NCI-H2081 (cell line): ENCODE data around the gene DDX10.
"Not testable (repeated sequence)": the region's sequence is repeated elsewhere in the genome, so short reads cannot be mapped to it uniquely, and the experiment has no call there.

Source experiments
- DNase-seq, 2 experiments: peaks; one replicate each; lab custom pipeline; 2025; lab: John Stamatoyannopoulos, UW

Gene DDX10

DNA sequence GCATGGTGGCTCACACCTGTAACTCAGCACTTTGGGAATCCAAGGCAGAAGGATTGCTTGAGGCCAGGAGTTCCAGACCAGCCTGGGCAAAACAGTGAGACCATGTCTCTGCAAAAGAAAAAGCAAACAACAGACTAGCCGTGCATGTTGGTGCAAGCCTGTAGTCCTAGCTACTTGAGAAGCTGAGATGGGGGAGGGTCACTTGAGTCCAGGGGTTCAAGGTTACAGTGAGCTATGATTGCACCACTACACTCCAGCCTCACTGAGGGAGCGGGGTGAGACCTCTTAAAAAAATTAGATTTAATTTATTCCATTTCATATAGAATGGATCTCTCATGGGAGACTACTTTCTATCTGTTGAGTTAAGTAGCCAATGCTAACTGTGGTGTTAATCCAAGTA lies 50.4 kb downstream of the DDX10 start:
- no peak for DNase-seq

- DNase-seq, result peak in 1 of 2 experiments; percentile 21
These were observed 53.6 kb downstream of the DDX10 start for GRCh38 chr11:108718466-108718865.

GRCh38 chr11:108724974-108725689 lies 60.3 kb downstream of the DDX10 start:
- no peak for DNase-seq

DNA sequence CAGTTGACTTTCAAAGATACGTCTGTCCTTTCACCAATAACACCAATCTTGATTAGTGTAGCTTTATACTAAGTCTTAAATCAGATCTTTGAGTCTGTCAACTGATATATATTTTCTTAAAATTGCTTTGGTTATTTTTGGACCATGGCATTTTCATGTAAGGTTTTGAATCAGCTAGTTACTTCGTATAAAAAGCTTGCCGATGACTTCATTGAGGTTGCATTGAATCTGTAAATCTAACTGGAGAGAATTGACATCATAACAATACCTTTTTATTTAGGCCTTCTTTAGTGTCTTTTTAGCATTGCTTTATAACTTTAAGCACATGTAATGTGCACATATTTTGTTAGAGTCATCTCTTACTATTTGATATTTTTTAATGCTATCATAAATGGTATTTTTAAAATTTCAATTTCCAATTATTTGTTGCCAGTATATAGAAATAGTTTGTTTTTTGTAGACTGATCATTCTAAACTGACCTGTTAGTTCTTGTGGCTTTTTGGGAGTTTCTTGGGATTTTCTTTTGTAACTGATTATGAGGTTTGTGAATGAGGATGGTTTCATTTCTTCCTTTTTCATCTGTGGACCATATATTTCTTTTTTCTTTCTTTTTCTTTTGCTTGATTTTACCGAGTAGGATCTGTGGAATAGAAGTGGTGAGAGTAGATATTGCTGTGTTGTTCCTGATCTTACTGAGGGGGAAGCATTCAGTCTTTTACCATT lies 61.4 kb downstream of the DDX10 start:
- no peak for DNase-seq

DNA sequence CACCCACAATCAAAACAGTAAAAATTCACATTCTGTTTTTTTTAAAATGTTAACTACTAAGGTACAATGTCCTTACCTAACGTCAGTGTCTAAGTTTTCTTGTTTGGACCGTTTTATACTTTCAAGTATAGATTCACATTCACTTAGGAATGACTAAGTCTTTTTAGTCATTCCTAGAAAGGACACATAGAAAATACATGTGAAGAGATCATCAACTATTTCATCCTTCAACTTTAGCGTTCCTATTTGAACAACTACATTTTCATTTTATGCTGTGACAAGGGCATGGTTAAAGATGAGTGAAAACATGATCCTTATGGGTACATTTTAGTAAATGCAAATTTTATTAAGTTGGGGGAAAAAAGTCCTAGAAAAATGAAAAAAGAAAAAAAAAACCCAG lies 62.8 kb downstream of the DDX10 start:
- DNase-seq, result no peak

- no peak for DNase-seq
These were observed 64.5 kb downstream of the DDX10 start for GRCh38 chr11:108729227-108729871.

- peak; percentile 61 to 91 for DNase-seq
These were observed 67.5 kb downstream of the DDX10 start for GRCh38 chr11:108732395-108732794.

GRCh38 chr11:108733479-108734116 lies 68.7 kb downstream of the DDX10 start:
- no peak for DNase-seq

DNA sequence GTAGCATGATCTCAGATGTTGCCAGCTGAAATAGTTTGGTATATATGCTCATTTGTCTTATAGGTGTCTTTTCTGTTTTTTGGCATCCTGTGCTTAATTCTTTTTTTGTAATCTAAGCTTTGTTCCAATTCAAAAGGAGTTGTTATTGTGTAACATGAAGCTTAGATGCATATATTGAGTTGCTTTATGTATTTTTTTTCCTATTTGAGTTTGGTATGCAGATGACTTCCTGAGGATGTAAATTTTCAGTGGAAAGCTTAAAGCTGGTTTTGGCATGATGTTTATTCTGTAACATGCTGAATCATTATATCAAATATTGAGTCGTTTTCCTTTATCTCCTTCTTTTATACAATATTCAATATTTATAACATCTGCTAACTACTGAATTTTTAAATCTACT lies 69.4 kb downstream of the DDX10 start:
- no peak for DNase-seq

DNA sequence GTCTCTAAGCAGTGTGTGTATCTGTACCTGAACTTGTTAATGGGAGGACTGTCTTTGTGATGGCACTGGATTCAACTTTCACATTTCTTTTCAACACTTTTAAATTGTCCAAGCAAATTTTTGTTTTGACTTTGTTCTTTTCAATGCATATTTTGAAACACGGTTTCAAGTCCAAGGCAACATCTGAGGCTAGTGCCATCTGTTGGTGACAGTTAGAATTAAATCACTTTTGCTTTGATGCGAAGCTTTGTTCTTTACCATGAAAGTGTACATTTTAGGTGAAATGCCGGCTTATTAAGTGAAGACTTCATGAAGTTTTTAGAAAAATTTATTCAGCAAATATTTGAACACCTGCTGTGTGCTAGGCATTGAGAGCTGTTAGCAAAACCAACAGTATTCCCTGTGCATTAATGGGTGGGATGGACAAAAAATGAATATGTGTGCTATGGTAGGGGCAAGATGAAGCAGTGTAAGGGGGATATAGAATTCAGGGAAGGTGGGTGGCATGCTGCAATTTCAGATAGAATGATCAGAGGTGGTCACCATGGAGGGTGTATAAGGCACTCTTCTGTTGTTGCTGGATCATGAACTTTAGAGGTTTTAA lies 70.2 kb downstream of the DDX10 start:
- DNase-seq, result peak in 1 of 2 experiments; percentile 33

- not testable (repeated sequence) for DNase-seq
These were observed 75.3 kb downstream of the DDX10 start for GRCh38 chr11:108740132-108740531.

DNA sequence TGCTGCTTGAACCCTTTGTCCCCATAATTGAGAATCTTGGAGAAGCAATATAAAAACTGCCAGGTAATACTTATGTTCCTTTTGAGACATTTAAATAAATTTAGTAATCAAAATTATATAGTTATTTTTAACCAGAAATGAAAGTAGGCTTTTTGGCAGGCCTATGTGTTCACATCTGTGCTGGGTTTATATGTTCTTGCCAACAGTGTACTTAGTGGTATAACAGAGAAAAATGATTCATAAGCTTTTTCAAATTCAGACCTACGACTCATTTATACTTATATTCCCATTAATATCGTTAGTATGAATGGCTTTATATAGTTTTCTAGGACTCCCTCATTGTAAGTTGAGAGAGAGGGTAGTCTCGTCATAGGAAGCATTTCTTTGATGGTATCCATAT lies 79.0 kb downstream of the DDX10 start:
- DNase-seq, result no peak

GRCh38 chr11:108748968-108749367 lies 84.1 kb downstream of the DDX10 start:
- DNase-seq, result no peak

DNA sequence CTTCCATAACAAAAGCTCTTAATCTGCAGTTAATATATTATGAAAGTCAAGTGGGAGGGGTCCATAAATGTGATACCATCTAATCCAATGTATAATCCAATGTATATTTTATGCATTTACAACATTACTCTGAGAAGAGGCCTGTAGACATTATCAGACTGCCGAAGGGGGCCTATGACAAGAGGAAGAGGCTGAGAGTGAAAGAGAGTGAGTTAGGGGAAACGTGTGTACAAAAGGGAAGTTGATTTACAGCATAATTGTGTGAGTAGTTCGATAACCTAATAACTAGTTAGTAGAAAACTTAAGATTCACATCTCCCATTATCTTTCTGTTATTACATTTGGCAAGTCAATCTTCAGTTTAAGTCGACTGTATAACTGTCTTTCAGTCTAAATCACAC lies 86.6 kb downstream of the DDX10 start:
- DNase-seq, result no peak

GRCh38 chr11:108752297-108752751 lies 87.5 kb downstream of the DDX10 start:
- DNase-seq, result no peak

GRCh38 chr11:108754901-108755625 lies 90.2 kb downstream of the DDX10 start:
- DNase-seq, result peak in 1 of 2 experiments; percentile 29

DNA sequence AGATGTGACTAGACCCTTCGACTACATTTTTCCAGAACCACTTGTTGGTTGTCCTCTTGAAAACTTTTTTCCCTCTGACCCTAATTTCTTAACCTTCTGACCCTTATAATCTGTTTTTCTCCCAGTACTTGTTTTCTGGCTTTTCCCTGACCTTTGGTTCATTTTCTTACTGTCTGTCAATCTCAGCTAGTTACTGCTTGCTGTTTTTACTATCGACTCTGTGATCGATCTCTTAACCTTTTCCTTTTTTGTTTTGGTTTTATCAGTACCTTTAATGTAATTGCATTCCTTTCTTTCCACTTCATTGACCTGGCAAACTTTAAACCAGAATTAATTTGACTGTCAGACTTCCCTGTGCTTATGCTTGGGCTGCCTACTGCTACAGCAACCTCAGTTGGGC lies 92.8 kb downstream of the DDX10 start:
- no peak for DNase-seq

GRCh38 chr11:108758458-108758857 lies 93.6 kb downstream of the DDX10 start:
- no peak for DNase-seq

DNA sequence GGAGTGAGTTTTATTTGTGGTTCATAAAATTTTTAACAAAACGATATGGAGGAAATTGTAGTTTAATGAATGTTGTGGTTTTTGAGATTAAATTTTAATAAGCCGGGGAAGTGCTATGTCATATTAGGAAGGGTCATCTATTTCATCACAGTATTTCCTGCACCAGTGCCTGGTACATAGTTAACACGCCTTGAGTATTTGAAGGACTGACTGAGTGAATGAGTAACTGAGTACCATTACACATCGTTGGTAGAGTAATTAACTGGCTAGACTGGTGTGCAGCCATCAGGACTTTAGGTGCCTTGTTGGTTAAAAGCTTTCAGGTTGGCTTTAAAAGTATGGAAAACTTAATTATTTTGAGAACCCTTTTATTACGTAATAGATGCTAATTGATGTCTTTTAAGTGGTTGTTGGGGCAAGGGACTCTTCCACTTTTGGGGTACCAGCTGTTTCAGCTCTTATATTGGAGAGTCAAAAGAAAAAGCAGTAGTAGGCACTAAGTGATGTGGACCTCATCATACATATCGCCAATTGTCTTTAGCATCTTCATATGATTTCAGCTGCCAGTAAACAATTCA lies 101.8 kb downstream of the DDX10 start:
- no peak for DNase-seq

GRCh38 chr11:108768370-108768769 lies 103.5 kb downstream of the DDX10 start:
- DNase-seq, result no peak

DNA sequence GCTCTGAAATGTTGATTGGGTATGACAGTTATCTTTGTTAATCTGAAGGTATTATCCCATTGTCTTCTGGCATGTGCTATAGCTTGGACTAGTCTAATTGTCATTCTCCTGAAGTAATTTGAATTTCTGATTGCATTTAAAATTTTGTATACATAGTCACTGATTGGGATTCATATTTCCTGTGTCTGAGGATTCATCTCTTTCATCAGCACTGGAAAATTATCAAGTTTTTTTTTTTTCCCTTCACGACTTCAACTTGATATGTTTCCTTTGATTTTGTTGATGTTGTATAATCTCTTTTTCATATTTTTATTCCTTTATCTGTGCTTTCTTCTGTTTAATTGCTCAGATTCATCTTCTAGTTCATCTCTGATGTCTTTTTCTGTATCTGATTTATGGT lies 104.1 kb downstream of the DDX10 start:
- DNase-seq, result no peak
